ENCODE measurements around the gene FNDC3B. TPM values are rescaled to one million over a fixed set of nuclear protein-coding genes. Genes with fewer than 3 reads are reported as not detected.

Gene FNDC3B
- total RNA-seq, 1 experiment from 2014 or later = 149 TPM

DNA sequence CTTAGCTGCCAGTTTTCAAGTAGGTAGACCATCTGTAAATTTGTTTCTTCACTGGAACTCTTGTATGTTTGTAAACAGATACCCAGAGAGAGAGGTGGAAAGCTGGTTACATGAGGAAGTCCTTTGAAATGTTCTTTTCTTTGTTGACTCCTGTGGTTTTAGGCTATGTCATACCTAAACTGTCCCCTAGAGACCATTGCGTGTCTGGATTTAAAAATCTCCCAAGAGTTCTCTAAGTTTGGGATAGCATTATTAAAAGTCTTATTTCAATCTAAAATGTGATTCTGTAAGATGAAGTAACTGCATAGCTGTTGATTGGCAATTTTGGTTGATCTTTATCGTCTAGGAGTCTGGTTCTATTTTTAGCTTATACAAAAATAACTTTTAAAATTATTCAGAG is 281.7 kb downstream of the FNDC3B start:
- peaks cover 51% of the 10 kb centered on the region for H3K36me3 Mint-ChIP-seq (ENCODE audit: insufficient read depth, unreplicated experiment)

DNA sequence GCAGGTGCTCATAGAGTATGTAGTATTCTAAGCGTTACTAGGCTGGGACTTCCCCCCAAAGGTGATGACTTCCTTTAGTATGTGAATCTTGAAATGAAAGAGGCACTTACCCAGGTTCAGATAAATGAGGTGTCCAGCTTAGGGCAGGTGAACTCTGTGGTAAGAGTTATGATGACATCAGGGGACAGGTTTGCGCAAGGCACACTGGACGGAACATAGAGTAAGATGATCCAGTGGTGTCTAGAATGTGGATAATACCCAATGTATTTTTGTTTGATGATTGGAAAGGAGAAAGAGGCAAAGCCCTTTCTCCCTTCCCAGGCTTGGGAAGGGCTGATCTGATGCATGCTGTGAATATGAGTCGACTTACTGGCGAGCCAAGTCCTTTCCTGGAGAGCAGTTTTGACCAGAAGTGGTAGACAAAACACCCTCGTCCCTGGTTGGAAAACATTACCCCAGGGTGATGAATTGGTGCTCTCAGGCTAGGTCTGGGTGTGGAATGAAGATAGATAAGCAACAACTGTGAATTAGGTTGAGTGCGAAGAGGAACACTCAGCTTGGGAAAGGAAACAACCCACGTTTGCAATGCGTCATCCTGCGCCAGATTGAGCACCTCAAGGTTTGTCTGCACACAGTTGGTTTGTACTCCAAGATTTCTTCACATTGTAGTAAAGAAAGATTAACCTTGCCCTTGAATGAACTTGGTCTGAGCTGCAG is 284.7 kb downstream of the FNDC3B start:
- CTCF ChIA-PET = interaction anchor here (0.6 to 4.3 kb wide), 3 partner anchors 8 to 1071 kb away, joined by 3 to 31 read pairs (median 4); no protein-coding TSS in a partner anchor
- H3K4me3 Mint-ChIP-seq (ENCODE audit: unreplicated experiment) = peak overlapping the region; percentile 30
- peak overlapping the region; percentile 82 for H3K27ac Mint-ChIP-seq (ENCODE audit: low read depth, unreplicated experiment)
- intact Hi-C loops (cut with micrococcal nuclease) = no loop called here
- H3K9me3 Mint-ChIP-seq (ENCODE audit: unreplicated experiment) = no peaks in the 10 kb centered on the region
- H3K4me1 Mint-ChIP-seq (ENCODE audit: insufficient read depth, unreplicated experiment) = peaks cover 23% of the 10 kb centered on the region
- DNase-seq (ENCODE audit: unreplicated experiment) = peak; percentile 66
- peaks cover 58% of the 10 kb centered on the region for H3K36me3 Mint-ChIP-seq (ENCODE audit: insufficient read depth, unreplicated experiment)
- TF ChIP-seq, protein P1, sequence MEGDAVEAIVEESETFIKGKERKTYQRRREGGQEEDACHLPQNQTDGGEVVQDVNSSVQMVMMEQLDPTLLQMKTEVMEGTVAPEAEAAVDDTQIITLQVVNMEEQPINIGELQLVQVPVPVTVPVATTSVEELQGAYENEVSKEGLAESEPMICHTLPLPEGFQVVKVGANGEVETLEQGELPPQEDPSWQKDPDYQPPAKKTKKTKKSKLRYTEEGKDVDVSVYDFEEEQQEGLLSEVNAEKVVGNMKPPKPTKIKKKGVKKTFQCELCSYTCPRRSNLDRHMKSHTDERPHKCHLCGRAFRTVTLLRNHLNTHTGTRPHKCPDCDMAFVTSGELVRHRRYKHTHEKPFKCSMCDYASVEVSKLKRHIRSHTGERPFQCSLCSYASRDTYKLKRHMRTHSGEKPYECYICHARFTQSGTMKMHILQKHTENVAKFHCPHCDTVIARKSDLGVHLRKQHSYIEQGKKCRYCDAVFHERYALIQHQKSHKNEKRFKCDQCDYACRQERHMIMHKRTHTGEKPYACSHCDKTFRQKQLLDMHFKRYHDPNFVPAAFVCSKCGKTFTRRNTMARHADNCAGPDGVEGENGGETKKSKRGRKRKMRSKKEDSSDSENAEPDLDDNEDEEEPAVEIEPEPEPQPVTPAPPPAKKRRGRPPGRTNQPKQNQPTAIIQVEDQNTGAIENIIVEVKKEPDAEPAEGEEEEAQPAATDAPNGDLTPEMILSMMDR (IDR thresholded peaks at IDR 0.05; ENCODE audit: unreplicated experiment) = no peak
- POLR2A ChIA-PET = interaction anchor here (0.6 to 2.3 kb wide), 6 partner anchors 10 to 1328 kb away, joined by 3 to 14 read pairs (median 4); no protein-coding TSS in a partner anchor
- TSS peak; percentile 73 for BruUV-seq (replicated peaks)
- H3K27me3 Mint-ChIP-seq (ENCODE audit: insufficient read depth, unreplicated experiment) = no peaks in the 10 kb centered on the region

More for the DNA sequence above, 281.7 kb downstream of the FNDC3B start:
- Mint-ChIP-seq H3K27me3 (ENCODE audit: insufficient read depth, unreplicated experiment) (no peaks in the 10 kb centered on the region), H3K9me3 (ENCODE audit: unreplicated experiment) (no peaks in the 10 kb centered on the region), H3K27ac (ENCODE audit: low read depth, unreplicated experiment) (no peak overlapping the region), H3K4me1 (ENCODE audit: insufficient read depth, unreplicated experiment) (peaks cover 32% of the 10 kb centered on the region), H3K4me3 (ENCODE audit: unreplicated experiment) (no peak overlapping the region)
- TF ChIP-seq, protein P1 (IDR thresholded peaks at IDR 0.05; ENCODE audit: unreplicated experiment) = no peak
- CTCF ChIA-PET = interaction anchor here (0.6 to 4.3 kb wide), 4 partner anchors 9 to 49 kb away, joined by 3 to 31 read pairs (median 4); no protein-coding TSS in a partner anchor
- DNase-seq (ENCODE audit: unreplicated experiment) = no peak
- intact Hi-C loops (cut with micrococcal nuclease) = no loop called here
- BruUV-seq (replicated peaks) = no TSS peak
- POLR2A ChIA-PET = interaction anchor here (0.7 kb wide), 1 partner anchor 11 kb away, joined by 3 read pairs; no protein-coding TSS in a partner anchor

DNA sequence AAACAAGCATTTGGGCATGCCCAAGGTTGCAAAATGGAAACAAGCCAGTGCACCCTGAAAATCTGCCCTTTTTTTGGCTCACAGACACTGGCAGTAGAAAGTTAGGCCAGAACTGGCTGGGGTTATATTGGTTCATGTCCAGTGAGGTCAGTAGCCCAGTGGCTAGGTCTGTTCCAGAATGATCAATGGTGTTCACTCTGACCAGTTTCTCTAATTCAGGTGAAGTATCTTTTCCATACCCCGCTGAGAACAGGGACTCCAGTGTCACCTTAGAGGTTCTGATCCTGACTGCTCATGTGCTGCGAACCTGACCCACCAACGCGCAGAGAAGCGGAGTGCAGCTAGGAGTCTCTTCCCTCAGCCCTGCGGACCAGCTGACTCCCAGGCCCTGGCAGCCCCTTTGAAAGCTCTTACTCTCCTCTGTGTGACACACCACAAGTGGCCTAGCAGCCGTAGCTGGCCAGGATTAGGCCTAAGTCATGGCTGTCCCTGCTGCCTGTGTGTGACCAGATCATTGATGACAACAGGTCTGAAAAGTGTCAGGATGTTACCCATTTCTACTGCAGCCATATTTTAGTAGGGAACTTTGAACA is 285.3 kb downstream of the FNDC3B start:
- no peaks in the 10 kb centered on the region for H3K9me3 Mint-ChIP-seq (ENCODE audit: unreplicated experiment)
- peaks cover 59% of the 10 kb centered on the region for H3K36me3 Mint-ChIP-seq (ENCODE audit: insufficient read depth, unreplicated experiment)
- ChIA-PET CTCF (interaction anchor here (0.7 to 4.3 kb wide), 2 partner anchors 8 to 549 kb away, joined by 4 to 31 read pairs; no protein-coding TSS in a partner anchor), POLR2A (interaction anchor here (0.6 to 2.3 kb wide), 4 partner anchors 10 to 1329 kb away, joined by 3 to 14 read pairs (median 4); no protein-coding TSS in a partner anchor)
- H3K27me3 Mint-ChIP-seq (ENCODE audit: insufficient read depth, unreplicated experiment) = no peaks in the 10 kb centered on the region
- H3K27ac Mint-ChIP-seq (ENCODE audit: low read depth, unreplicated experiment) = peak overlapping the region; percentile 82
- no peak overlapping the region for H3K4me3 Mint-ChIP-seq (ENCODE audit: unreplicated experiment)
- DNase-seq (ENCODE audit: unreplicated experiment) = no peak
- H3K4me1 Mint-ChIP-seq (ENCODE audit: insufficient read depth, unreplicated experiment) = peaks cover 23% of the 10 kb centered on the region
- BruUV-seq (replicated peaks) = no TSS peak
- TF ChIP-seq, protein P1 (IDR thresholded peaks at IDR 0.05; ENCODE audit: unreplicated experiment) = no peak
- intact Hi-C loops (cut with micrococcal nuclease) = no loop called here

DNA sequence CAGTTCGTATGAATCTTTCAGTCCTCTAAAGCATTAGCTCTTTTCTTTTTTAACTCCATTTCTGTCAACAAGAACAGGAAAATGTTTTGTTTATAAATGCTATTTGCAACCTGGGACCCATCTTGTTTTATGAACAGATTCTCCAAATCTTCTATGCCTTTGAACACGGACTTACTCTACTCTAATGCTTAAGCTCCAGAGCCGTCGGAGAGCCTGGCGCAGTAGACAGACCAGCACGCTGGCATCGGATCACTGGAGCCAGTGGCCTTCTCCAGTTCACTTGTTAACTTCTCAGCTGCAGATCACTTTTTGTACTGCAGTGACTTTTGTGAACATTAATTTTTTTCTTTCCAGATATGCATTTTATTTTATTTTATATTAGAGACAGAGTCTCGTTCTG is 286.1 kb downstream of the FNDC3B start:
- CTCF ChIA-PET = interaction anchor here (0.6 to 0.7 kb wide), 2 partner anchors 18 to 492 kb away, joined by 3 to 8 read pairs; no protein-coding TSS in a partner anchor
- no peak overlapping the region for H3K27ac Mint-ChIP-seq (ENCODE audit: low read depth, unreplicated experiment)
- no peak for DNase-seq (ENCODE audit: unreplicated experiment)
- TF ChIP-seq, protein P1 (IDR thresholded peaks at IDR 0.05; ENCODE audit: unreplicated experiment) = no peak
- POLR2A ChIA-PET = no interaction called here
- no peaks in the 10 kb centered on the region for H3K9me3 Mint-ChIP-seq (ENCODE audit: unreplicated experiment)
- BruUV-seq (replicated peaks) = no TSS peak
- intact Hi-C loops (cut with micrococcal nuclease) = no loop called here
- H3K36me3 Mint-ChIP-seq (ENCODE audit: insufficient read depth, unreplicated experiment) = peaks cover 59% of the 10 kb centered on the region
- no peaks in the 10 kb centered on the region for H3K27me3 Mint-ChIP-seq (ENCODE audit: insufficient read depth, unreplicated experiment)
- H3K4me3 Mint-ChIP-seq (ENCODE audit: unreplicated experiment) = no peak overlapping the region
- H3K4me1 Mint-ChIP-seq (ENCODE audit: insufficient read depth, unreplicated experiment) = peaks cover 23% of the 10 kb centered on the region
